ENCODE data around the gene RHOBTB3.

RHOBTB3 gene

DNA sequence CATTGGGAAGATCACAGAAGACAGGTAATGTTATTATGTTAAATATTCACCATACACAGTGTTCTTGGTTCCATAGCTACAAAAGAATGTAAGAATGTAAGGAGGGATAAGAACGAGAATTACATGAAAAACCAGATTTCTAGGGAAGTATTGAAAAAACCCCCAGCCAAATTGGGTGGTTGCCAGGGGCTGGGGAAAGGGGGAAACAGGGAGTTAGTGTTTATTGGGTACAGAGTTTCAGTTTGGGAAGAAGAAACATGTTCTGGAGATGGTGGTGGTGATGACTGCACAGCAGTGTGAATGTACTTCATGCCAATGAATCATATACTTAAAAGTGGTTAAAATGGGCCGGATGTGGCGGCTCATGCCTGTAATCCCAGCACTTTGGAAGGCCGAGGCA, 51.0 kb downstream of the RHOBTB3 start:
- H3K4me1 Mint-ChIP-seq, result peaks cover 14% of the 10 kb centered on the region
- no peaks in the 10 kb centered on the region for H3K36me3 Mint-ChIP-seq (ENCODE audit: low read depth)
- no peaks in the 10 kb centered on the region for H3K27me3 Mint-ChIP-seq
- ATAC-seq (no peak), DNase-seq (no peak)
- H3K27ac Mint-ChIP-seq, result no peak overlapping the region
- no peaks in the 10 kb centered on the region for H3K9me3 Mint-ChIP-seq
- H3K4me3 Mint-ChIP-seq, result no peak overlapping the region

DNA sequence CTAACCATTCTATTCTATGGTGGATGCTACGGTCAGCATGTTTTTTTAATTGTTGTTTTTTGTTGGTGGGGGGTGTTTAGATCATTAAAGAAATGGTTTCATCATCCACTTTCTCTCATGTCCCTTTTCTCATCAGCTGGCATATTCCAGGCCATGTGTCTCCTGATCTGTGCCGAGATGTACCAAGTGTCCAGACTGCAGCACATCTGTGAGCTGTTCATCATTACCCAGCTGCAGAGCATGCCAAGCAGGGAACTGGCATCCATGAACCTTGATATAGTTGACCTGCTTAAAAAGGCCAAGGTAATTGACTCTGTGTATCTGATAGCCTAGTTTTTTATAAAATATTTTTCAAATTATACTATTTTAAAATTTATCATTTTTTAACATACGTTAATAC, 52.5 kb downstream of the RHOBTB3 start:
- Mint-ChIP-seq H3K36me3 (ENCODE audit: low read depth) (no peaks in the 10 kb centered on the region), H3K9me3 (no peaks in the 10 kb centered on the region), H3K27ac (no peak overlapping the region), H3K4me1 (peaks cover 14% of the 10 kb centered on the region), H3K27me3 (no peaks in the 10 kb centered on the region), H3K4me3 (no peak overlapping the region)
- DNase-seq (no peak), ATAC-seq (no peak)

GRCh38 chr5:95784514-95785302, 53.6 kb downstream of the RHOBTB3 start:
- DNase-seq (no peak), ATAC-seq (no peak)
- Mint-ChIP-seq H3K4me3 (no peak overlapping the region), H3K4me1 (peaks cover 13% of the 10 kb centered on the region), H3K27ac (no peak overlapping the region), H3K27me3 (no peaks in the 10 kb centered on the region), H3K9me3 (no peaks in the 10 kb centered on the region), H3K36me3 (ENCODE audit: low read depth) (no peaks in the 10 kb centered on the region)

DNA sequence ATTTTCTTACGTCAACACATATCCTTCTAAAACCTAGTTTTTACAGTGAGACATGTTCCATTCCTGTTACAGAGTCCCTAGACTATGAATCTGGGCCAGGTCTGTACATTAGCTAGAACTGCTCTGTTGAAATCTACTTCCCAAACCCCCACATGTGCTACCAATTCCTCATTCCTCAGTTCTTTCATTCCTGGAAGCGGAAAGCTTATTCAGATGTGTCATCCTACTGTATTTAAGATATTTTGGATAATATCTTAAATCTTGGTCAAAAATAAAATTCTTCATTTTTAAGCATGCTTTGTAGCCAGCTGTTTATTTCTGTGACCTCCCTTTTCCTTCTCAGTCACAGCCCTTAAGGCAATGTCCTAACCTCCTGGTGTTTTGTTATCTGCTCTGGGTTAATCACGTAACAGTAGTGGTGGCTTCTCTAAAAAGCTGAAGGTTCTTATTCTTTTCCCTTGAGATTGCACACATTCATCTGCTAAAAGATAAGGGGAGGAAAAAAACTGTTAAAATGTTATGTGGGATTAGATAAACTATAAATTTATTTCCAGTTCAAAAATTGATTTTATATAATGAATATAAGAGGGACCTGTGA, 55.8 kb downstream of the RHOBTB3 start:
- Mint-ChIP-seq H3K27ac (no peak overlapping the region), H3K27me3 (no peaks in the 10 kb centered on the region), H3K4me1 (peaks cover 11% of the 10 kb centered on the region), H3K9me3 (no peaks in the 10 kb centered on the region), H3K36me3 (ENCODE audit: low read depth) (no peaks in the 10 kb centered on the region), H3K4me3 (no peak overlapping the region)
- ATAC-seq, result no peak
- DNase-seq, result no peak

- Mint-ChIP-seq H3K27me3 (no peaks in the 10 kb centered on the region), H3K36me3 (ENCODE audit: low read depth) (no peaks in the 10 kb centered on the region), H3K4me3 (no peak overlapping the region), H3K4me1 (peaks cover 12% of the 10 kb centered on the region), H3K27ac (no peak overlapping the region), H3K9me3 (no peaks in the 10 kb centered on the region)
- ATAC-seq (no peak), DNase-seq (no peak)
These were observed 57.4 kb downstream of the RHOBTB3 start for GRCh38 chr5:95788493-95788892.

DNA sequence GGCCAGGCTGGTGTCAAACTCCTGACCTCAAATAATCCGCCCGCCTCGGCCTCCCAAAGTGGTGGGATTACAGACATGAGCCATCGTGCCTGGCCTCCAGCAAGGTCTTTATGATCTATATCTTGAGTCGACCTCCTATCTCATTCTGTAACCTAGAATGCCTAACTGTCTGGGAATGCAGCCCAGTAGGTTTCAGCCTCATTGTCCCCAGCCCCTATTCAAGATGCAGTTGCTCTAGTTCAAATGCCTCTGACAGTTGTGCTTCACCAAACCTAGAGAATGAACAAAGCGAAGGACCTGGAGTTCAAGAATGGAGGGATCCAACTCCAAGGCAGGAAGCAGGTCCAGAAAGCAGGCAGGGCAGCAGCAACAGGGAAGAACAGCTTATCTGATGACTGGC, 60.6 kb downstream of the RHOBTB3 start:
- Mint-ChIP-seq H3K9me3 (no peaks in the 10 kb centered on the region), H3K27me3 (no peaks in the 10 kb centered on the region), H3K27ac (no peak overlapping the region), H3K36me3 (ENCODE audit: low read depth) (no peaks in the 10 kb centered on the region), H3K4me3 (no peak overlapping the region), H3K4me1 (peaks cover 4% of the 10 kb centered on the region)
- DNase-seq, result no peak
- no peak for ATAC-seq

DNA sequence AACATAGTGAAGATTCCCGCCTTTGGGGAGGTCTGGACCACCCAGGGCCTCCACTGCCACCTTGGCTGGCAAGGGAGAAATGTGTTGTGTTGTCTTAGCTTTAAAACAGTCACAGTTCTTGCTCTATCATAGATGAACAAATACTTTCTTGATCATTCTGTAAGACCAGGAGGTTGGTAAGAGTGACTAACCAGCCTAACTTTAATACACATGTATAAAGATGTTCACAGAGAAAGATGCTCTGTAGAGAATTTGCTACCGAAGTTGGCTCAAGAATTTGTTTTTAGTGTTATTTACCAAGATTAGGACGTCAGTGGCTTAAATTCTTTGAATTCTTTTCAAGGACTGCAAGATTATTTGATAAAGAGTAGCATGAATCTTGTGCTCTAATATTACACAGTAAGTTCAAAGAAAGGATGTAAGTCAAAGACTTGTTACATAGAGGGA, 63.0 kb downstream of the RHOBTB3 start:
- H3K9me3 Mint-ChIP-seq, result no peaks in the 10 kb centered on the region
- H3K36me3 Mint-ChIP-seq (ENCODE audit: low read depth), result no peaks in the 10 kb centered on the region
- no peak for DNase-seq
- H3K4me1 Mint-ChIP-seq, result peaks cover 4% of the 10 kb centered on the region
- H3K27ac Mint-ChIP-seq, result no peak overlapping the region
- no peaks in the 10 kb centered on the region for H3K27me3 Mint-ChIP-seq
- ATAC-seq, result no peak
- H3K4me3 Mint-ChIP-seq, result no peak overlapping the region

- Mint-ChIP-seq H3K4me1 (peaks cover 2% of the 10 kb centered on the region), H3K36me3 (ENCODE audit: low read depth) (no peaks in the 10 kb centered on the region), H3K4me3 (no peak overlapping the region), H3K9me3 (no peaks in the 10 kb centered on the region), H3K27me3 (no peaks in the 10 kb centered on the region), H3K27ac (no peak overlapping the region)
- DNase-seq, result no peak
- ATAC-seq, result no peak
These were observed 66.2 kb downstream of the RHOBTB3 start for GRCh38 chr5:95797301-95797700.

GRCh38 chr5:95798048-95798447, 66.9 kb downstream of the RHOBTB3 start:
- ATAC-seq (no peak), DNase-seq (no peak)
- H3K36me3 Mint-ChIP-seq (ENCODE audit: low read depth), result no peaks in the 10 kb centered on the region
- no peaks in the 10 kb centered on the region for H3K27me3 Mint-ChIP-seq
- H3K9me3 Mint-ChIP-seq, result no peaks in the 10 kb centered on the region
- H3K27ac Mint-ChIP-seq, result no peak overlapping the region
- peaks cover 2% of the 10 kb centered on the region for H3K4me1 Mint-ChIP-seq
- no peak overlapping the region for H3K4me3 Mint-ChIP-seq

DNA sequence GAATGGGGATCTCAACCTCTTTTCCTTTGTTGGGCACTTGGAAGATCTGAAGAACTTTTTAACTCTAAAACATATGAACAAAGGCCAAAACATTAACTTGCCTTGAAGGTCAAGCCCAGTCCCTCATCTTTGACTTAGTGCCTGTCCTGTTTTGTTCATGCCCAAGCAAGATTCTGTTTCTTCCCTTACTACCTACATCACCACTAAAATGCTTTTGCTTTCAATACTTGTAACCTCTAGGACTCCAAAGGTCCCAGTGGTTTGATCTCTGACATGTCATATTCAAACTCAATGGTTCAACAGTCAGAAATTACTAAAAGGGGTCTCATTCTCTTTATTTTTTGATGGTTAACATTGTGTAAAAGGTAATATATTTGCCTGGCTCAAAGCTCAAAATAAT, 67.4 kb downstream of the RHOBTB3 start:
- Mint-ChIP-seq H3K36me3 (ENCODE audit: low read depth) (no peaks in the 10 kb centered on the region), H3K27ac (no peak overlapping the region), H3K27me3 (no peaks in the 10 kb centered on the region), H3K4me1 (peaks cover under 1% of the 10 kb centered on the region), H3K4me3 (no peak overlapping the region), H3K9me3 (no peaks in the 10 kb centered on the region)
- no peak for DNase-seq
- no peak for ATAC-seq

DNA sequence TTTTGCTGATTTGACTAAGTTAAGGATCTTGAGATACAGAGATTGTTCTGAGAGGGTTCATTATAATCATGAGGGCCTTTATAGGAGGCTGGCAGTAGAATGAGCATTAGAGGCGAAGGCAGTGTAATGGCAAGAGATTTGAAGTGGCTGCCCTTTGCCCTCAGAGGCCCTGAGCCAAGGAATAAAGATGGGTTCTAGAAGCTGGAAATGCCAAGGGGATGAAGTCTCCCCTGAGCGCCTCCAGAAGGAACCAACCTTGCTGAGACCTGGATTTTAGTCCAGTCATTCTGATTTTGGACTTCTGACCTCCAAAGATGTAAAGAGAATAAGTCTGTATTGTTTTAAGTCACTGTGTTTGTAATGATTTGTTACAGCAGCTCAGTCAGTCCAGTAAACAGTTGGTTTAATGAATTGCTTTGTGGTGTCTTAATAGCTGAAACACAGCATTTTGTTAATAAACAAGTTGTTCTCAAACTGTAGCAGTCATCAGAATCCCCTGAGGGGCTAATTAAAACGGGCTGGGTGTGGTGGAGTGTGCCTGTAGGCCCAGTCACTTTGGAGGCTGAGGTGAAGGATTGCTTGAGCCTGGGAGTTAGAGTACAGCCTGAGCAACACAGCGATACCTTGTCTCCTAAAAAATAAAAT, 68.2 kb downstream of the RHOBTB3 start:
- H3K4me3 Mint-ChIP-seq, result no peak overlapping the region
- DNase-seq (no peak), ATAC-seq (no peak)
- no peaks in the 10 kb centered on the region for H3K27me3 Mint-ChIP-seq
- H3K9me3 Mint-ChIP-seq, result no peaks in the 10 kb centered on the region
- H3K36me3 Mint-ChIP-seq (ENCODE audit: low read depth), result no peaks in the 10 kb centered on the region
- H3K27ac Mint-ChIP-seq, result no peak overlapping the region
- no peaks in the 10 kb centered on the region for H3K4me1 Mint-ChIP-seq

DNA sequence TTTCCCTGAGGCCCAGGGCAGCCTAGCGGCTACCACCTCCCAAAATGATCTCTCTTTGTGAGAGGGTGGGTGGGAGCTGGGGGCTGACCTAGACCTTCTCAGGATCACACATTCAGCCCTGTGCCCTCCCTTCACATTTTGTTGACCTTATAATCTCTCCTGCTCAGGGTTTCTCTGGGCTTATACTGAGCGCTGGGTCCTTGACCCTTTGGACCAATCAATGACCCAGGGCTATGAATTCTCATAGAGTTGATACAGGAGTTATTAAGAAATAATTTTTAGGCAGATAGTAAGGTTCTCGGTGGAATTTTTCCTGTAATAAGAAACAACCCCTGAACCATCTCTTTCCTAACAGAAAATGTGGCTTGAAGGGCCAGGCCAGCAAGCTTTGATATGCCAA, 69.4 kb downstream of the RHOBTB3 start:
- H3K4me3 Mint-ChIP-seq, result no peak overlapping the region
- no peaks in the 10 kb centered on the region for H3K27me3 Mint-ChIP-seq
- ATAC-seq, result no peak
- no peaks in the 10 kb centered on the region for H3K4me1 Mint-ChIP-seq
- H3K36me3 Mint-ChIP-seq (ENCODE audit: low read depth), result no peaks in the 10 kb centered on the region
- no peak overlapping the region for H3K27ac Mint-ChIP-seq
- no peak for DNase-seq
- no peaks in the 10 kb centered on the region for H3K9me3 Mint-ChIP-seq

DNA sequence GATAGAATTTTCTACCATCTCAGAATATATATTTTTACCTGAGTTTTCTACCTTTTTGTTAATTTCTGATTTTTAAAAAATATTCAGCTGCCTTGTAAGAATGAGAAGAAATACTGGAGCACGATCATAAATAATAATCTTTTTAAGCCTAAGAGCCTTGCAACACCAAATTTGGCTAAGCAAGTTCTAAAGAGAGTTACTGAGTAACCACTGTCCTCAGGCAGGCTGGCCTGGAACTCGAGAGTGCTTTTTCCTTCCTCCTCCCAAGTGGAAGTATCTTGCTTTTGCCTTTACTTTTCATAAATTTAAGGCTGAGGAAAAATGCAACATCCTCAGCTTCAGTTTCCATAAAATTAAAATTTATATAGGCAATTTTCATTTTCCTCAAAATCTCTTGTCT, 70.4 kb downstream of the RHOBTB3 start:
- no peak overlapping the region for H3K27ac Mint-ChIP-seq
- no peak for ATAC-seq
- no peaks in the 10 kb centered on the region for H3K36me3 Mint-ChIP-seq (ENCODE audit: low read depth)
- no peaks in the 10 kb centered on the region for H3K9me3 Mint-ChIP-seq
- H3K27me3 Mint-ChIP-seq, result no peaks in the 10 kb centered on the region
- no peak overlapping the region for H3K4me3 Mint-ChIP-seq
- no peak for DNase-seq
- H3K4me1 Mint-ChIP-seq, result no peaks in the 10 kb centered on the region

GRCh38 chr5:95801961-95802360, 70.8 kb downstream of the RHOBTB3 start:
- no peaks in the 10 kb centered on the region for H3K36me3 Mint-ChIP-seq (ENCODE audit: low read depth)
- no peaks in the 10 kb centered on the region for H3K9me3 Mint-ChIP-seq
- no peaks in the 10 kb centered on the region for H3K4me1 Mint-ChIP-seq
- no peaks in the 10 kb centered on the region for H3K27me3 Mint-ChIP-seq
- H3K27ac Mint-ChIP-seq, result no peak overlapping the region
- no peak for DNase-seq
- ATAC-seq, result no peak
- H3K4me3 Mint-ChIP-seq, result no peak overlapping the region

Data from activated naive CD8-positive, alpha-beta T cell treated with anti-CD3 and anti-CD28 coated beads, Interleukin-2, amount 50 U/mL, for 24 hours (primary cell).